Bronchial epithelial cell (primary cell): ENCODE measurements around the gene PPP4R2. TPM values are rescaled to one million over a fixed set of nuclear protein-coding genes. Genes with fewer than 3 reads are reported as not detected.

Experiments
- DNase-seq: peaks from one replicate; pipeline ENCODE4 v3.0.0-alpha.2; 2010; ENCODE audit warnings: low read depth
- FAIRE-seq: peaks from 2 replicates; lab custom pipeline; 2011; peaks lifted over from hg19 to GRCh38; lab: Jason Lieb, UNC
- H3K27me3 ChIP-seq: 2 replicates; pipeline ENCODE4 v1.5.1; 2011; ENCODE audit warnings: low read length; ENCODE audit not compliant: control insufficient read depth, insufficient read depth
- H3K36me3 ChIP-seq: 2 replicates; pipeline ENCODE4 v1.5.1; 2011; ENCODE audit warnings: low read length; ENCODE audit not compliant: control insufficient read depth, insufficient read depth
- H3K4me3 ChIP-seq: 2 replicates; pipeline ENCODE4 v1.5.1; 2011; ENCODE audit warnings: mild to moderate bottlenecking, low read depth, low read length, control low read depth
- CTCF ChIP-seq: IDR thresholded peaks from 2 replicates; pipeline ENCODE4 v1.5.1; 2011; ENCODE audit warnings: mild to moderate bottlenecking, moderate library complexity, low read length, control low read depth, inconsistent platforms; ENCODE audit not compliant: insufficient read depth, severe bottlenecking
- total RNA-seq: library from RNA; depleted of rRNA; stranded (reverse); fragments of >200 nt; gene quantifications from 2 replicates; pipeline ENCODE4 v1.2.1, GENCODE V29; 2014

The PPP4R2 gene
- total RNA-seq, 1 donor from 2014 or later: 82.1 TPM

DNA sequence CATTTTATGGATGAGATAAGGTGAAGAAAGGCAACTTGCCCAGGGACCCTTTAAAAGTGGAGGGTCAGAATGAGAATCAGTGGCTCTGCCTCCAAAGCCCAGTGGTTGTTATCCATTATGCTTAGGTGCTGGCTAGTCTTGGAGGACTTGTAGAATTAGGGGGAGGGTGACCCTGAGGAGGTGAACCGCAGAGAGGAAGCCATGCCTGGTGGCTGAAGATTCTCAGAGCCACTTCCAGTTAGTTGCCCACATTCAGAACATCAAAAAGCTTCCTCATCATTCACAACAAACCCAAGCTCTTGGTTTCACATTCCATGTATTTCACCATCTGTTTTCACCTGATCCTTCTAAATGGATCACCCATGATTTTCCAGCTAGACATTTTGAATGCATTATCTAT is 76.0 kb downstream of the PPP4R2 start:
- Histone ChIP-seq H3K4me3 (no peak overlapping the region), H3K27me3 (no peaks in the 10 kb centered on the region), H3K36me3 (no peaks in the 10 kb centered on the region)
- DNase-seq (no peak), FAIRE-seq (no peak)
- no peak for TF ChIP-seq CTCF

- no peak for TF ChIP-seq CTCF
- Histone ChIP-seq H3K27me3 (no peaks in the 10 kb centered on the region), H3K4me3 (no peak overlapping the region), H3K36me3 (no peaks in the 10 kb centered on the region)
- DNase-seq (no peak), FAIRE-seq (no peak)
Measured at GRCh38 chr3:73073091-73073707, 76.6 kb downstream of the PPP4R2 start.

- no peaks in the 10 kb centered on the region for H3K36me3 ChIP-seq
- DNase-seq (no peak), FAIRE-seq (no peak)
- TF ChIP-seq CTCF: no peak
- H3K4me3 ChIP-seq: no peak overlapping the region
- no peaks in the 10 kb centered on the region for H3K27me3 ChIP-seq
Measured at GRCh38 chr3:73074781-73075180, 78.2 kb downstream of the PPP4R2 start.

DNA sequence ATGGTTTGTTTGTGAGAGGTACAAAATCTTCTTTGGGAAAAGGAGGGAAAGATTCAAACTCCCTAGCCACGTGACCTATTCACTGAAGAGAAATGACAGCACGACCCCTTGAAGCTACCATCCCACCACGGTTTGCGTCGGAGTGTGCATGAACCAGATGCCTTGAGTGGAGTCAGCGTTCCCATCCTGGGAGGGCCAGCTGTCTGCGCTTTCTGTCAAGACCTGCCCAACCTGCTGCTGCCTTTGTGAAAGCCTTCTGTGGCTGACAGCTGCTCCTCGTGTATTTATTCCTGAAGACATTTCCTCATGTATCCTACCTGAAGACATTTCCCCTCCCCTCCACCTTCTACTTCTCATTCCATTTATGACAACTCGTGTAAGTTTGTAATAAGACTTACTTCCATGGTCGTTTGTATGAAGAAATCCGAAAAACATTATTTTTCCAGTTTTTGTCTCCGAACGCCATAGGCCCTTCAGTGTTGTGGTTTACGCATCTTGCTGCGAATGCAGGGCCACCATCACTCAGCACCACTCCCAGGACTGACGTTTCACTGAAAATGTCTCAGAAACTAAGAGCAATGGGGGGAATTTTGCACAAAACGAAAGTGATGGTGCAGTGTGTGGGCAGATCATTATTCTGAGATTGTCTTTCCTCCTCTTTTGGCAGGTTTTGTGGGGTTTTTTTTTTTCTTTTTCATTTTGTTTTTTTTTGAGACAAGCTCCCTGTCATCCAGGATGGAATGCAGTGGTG is 83.8 kb downstream of the PPP4R2 start:
- no peak overlapping the region for H3K4me3 ChIP-seq
- no peak for DNase-seq
- no peaks in the 10 kb centered on the region for H3K27me3 ChIP-seq
- no peak for TF ChIP-seq CTCF
- no peaks in the 10 kb centered on the region for H3K36me3 ChIP-seq
- no peak for FAIRE-seq

DNA sequence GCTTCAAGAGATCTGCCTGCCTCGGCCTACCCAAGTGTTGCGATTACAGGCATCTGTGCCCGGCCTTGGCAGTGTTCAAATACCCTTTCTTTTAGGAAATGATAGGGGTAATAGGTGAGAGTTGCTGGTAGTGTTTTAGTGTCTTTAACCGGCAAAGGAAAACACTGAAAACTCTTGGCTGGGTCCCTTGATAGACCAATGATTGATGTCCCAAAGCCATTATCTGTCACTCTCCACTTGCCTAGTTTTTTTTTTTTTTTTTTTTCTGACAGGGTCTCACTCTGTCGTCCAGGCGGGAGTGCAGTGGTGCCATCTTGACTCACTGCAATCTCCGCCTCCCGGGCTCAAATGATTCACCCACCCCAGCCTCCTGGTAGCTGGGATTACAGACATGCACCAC is 84.5 kb downstream of the PPP4R2 start:
- FAIRE-seq (no peak), DNase-seq (no peak)
- Histone ChIP-seq H3K27me3 (no peaks in the 10 kb centered on the region), H3K4me3 (no peak overlapping the region), H3K36me3 (no peaks in the 10 kb centered on the region)
- TF ChIP-seq CTCF: no peak

GRCh38 chr3:73084170-73084569 is 87.6 kb downstream of the PPP4R2 start:
- FAIRE-seq (no peak), DNase-seq (no peak)
- TF ChIP-seq CTCF: no peak

More at GRCh38 chr3:73084170-73084569, 87.6 kb downstream of the PPP4R2 start:
- Histone ChIP-seq H3K27me3 (no peaks in the 10 kb centered on the region), H3K36me3 (no peaks in the 10 kb centered on the region), H3K4me3 (no peak overlapping the region)
